WTC11 (cell line): ENCODE data around the gene AGAP1.

Experiments
- ATF2 ChIP-seq: sonication (generic); formaldehyde crosslinking; IDR thresholded peaks from 2 replicates; pipeline ENCODE4 v1.8.1; 2022; ENCODE audit warnings: low read depth, missing genetic modification reagents, borderline replicate concordance
- CREB1 ChIP-seq: sonication (generic); formaldehyde crosslinking; IDR thresholded peaks from 2 replicates; pipeline ENCODE4 v1.8.0; 2023; ENCODE audit warnings: mild to moderate bottlenecking, missing genetic modification reagents
- CTCF ChIP-seq: fragments of 200-600 bp; IDR thresholded peaks from 2 replicates; pipeline ENCODE4 v1.8.0; 2022; ENCODE audit warnings: antibody characterized with exemption
- ESRRA ChIP-seq: sonication (generic); formaldehyde crosslinking; IDR thresholded peaks from 2 replicates; pipeline ENCODE4 v1.8.1; 2022; ENCODE audit warnings: mild to moderate bottlenecking, missing genetic modification reagents, borderline replicate concordance
- MAX ChIP-seq: sonication (generic); formaldehyde crosslinking; IDR thresholded peaks from 2 replicates; pipeline ENCODE4 v1.8.0; 2022; ENCODE audit warnings: mild to moderate bottlenecking, missing genetic modification reagents
- NFE2L1 ChIP-seq: sonication (generic); formaldehyde crosslinking; IDR thresholded peaks from 2 replicates; pipeline ENCODE4 v1.8.1; 2023; ENCODE audit warnings: missing genetic modification reagents
- NR1H2 ChIP-seq: sonication (generic); formaldehyde crosslinking; IDR thresholded peaks from 2 replicates; pipeline ENCODE4 v1.9.0; 2021; ENCODE audit warnings: mild to moderate bottlenecking, moderate library complexity, missing genetic modification reagents
- SP1 ChIP-seq: sonication (generic); formaldehyde crosslinking; conservative IDR thresholded peaks from 2 replicates; pipeline ENCODE4 v1.8.1; 2022; ENCODE audit warnings: missing genetic modification reagents
- ZBTB43 ChIP-seq: sonication (generic); formaldehyde crosslinking; IDR thresholded peaks from 2 replicates; pipeline ENCODE4 v1.8.1; 2023; ENCODE audit warnings: mild to moderate bottlenecking, missing genetic modification reagents

- TF ChIP-seq NFE2L1 (CRISPR knock-in tag): no peak
- TF ChIP-seq CTCF: no peak
- no peak for TF ChIP-seq ZBTB43 (CRISPR knock-in tag)
- TF ChIP-seq MAX (CRISPR knock-in tag): no peak
- TF ChIP-seq NR1H2 (CRISPR knock-in tag): no peak
- TF ChIP-seq CREB1: no peak
- TF ChIP-seq ATF2 (CRISPR knock-in tag): no peak
- TF ChIP-seq SP1 (CRISPR knock-in tag): no peak
- TF ChIP-seq ESRRA (CRISPR knock-in tag): no peak
Observed at GRCh38 chr2:235591921-235592320, 98.1 kb downstream of the AGAP1 start.
